Esophagus muscularis mucosa (tissue), 4 donors: ENCODE results near the gene NPIPB8. TPM values are rescaled to one million over a fixed set of nuclear protein-coding genes. Genes with fewer than 3 reads are reported as not detected.
"Not testable (repeated sequence)": the region's sequence is repeated elsewhere in the genome, so short reads cannot be mapped to it uniquely, and the experiment has no call there.

Experiments
- DNase-seq: peaks from one replicate; pipeline ENCODE4 v3.0.0-alpha.2; 2017; ENCODE audit errors: extremely low spot score
- H3K27ac ChIP-seq, 4 donors: fragments of 200-600 bp; sonication (generic); replicated peaks in 1 of 4; 1 replicate in 3 of 4; 2 replicates in 1 of 4; pipeline ENCODE4 v1.5.1; 2016 to 2019; ENCODE audit warnings: mild to moderate bottlenecking in 1 of 4
- H3K27me3 ChIP-seq, 4 donors: fragments of 200-600 bp; sonication (generic); one replicate each; pipeline versions ENCODE4 v1.5.1 to v1.6.0; 2016 to 2019
- H3K36me3 ChIP-seq, 4 donors: fragments of 200-600 bp; sonication (generic); one replicate each; pipeline ENCODE4 v1.5.1; 2016 to 2019
- H3K4me1 ChIP-seq, 4 donors: fragments of 200-600 bp; sonication (generic); one replicate each; pipeline ENCODE4 v1.5.1; 2016 to 2019
- H3K4me3 ChIP-seq, 4 donors: fragments of 200-600 bp; sonication (generic); 1 replicate in 2 of 4; 2 replicates in 2 of 4; pipeline ENCODE4 v1.5.1; 2016 to 2019; ENCODE audit warnings: mild to moderate bottlenecking in 4 of 4, moderate library complexity in 1 of 4
- H3K9me3 ChIP-seq, 4 donors: fragments of 200-600 bp; sonication (generic); 1 replicate in 3 of 4; 2 replicates in 1 of 4; pipeline ENCODE4 v1.5.1; 2016 to 2019
- EP300 ChIP-seq: sonication (generic); formaldehyde crosslinking; IDR thresholded peaks from one replicate; pipeline ENCODE4 v1.6.1; 2017; ENCODE audit warnings: antibody characterized with exemption
- POLR2A ChIP-seq: fragments of 450-650 bp; IDR thresholded peaks from one replicate; pipeline ENCODE4 v1.6.1; 2017; ENCODE audit warnings: antibody characterized with exemption, moderate library complexity, mild to moderate bottlenecking, low read depth
- POLR2AphosphoS5 ChIP-seq, 2 donors: sonication (generic); formaldehyde crosslinking; IDR thresholded peaks; one replicate each; pipeline ENCODE4 v1.6.1; 2017; ENCODE audit warnings: antibody characterized with exemption in 2 of 2
- WGBS: methylation state at CpG from one replicate; pipeline ENCODE4 v1.1.5; 2018; 5-methylcytosine and 5-hydroxymethylcytosine counted together
- intact Hi-C: fragments of 100-400 bp; cut with DNase I; formaldehyde crosslinking; loops from one replicate; pipeline ENCODE4 v1.15.1; 2023
- total RNA-seq, 4 donors: library from RNA; depleted of rRNA; stranded (reverse); fragments of >200 nt; gene quantifications; one replicate each; pipeline versions ENCODE4 v1.1.0 to v1.2.1, GENCODE V29; 2016
- TF ChIP-seq, protein P1 (sequence below), 3 experiments: fragments of 200-600 bp in 2 of 3; fragments of 450-650 bp in 1 of 3; sonication (generic) in 2 of 3; IDR thresholded peaks; one replicate each; pipeline ENCODE4 v1.5.1; 2017 to 2019; ENCODE audit warnings: antibody characterized with exemption in 3 of 3, mild to moderate bottlenecking in 2 of 3, moderate library complexity in 1 of 3

The NPIPB8 gene
- total RNA-seq, 4 donors from 2014 or later, result not detected

GRCh38 chr16:28597692-28598261 lies 40.1 kb upstream of the NPIPB8 start:
- no peak for TF ChIP-seq POLR2AphosphoS5 (IDR thresholded peaks at IDR 0.05)
- no peak for TF ChIP-seq POLR2A
- TF ChIP-seq, protein P1, sequence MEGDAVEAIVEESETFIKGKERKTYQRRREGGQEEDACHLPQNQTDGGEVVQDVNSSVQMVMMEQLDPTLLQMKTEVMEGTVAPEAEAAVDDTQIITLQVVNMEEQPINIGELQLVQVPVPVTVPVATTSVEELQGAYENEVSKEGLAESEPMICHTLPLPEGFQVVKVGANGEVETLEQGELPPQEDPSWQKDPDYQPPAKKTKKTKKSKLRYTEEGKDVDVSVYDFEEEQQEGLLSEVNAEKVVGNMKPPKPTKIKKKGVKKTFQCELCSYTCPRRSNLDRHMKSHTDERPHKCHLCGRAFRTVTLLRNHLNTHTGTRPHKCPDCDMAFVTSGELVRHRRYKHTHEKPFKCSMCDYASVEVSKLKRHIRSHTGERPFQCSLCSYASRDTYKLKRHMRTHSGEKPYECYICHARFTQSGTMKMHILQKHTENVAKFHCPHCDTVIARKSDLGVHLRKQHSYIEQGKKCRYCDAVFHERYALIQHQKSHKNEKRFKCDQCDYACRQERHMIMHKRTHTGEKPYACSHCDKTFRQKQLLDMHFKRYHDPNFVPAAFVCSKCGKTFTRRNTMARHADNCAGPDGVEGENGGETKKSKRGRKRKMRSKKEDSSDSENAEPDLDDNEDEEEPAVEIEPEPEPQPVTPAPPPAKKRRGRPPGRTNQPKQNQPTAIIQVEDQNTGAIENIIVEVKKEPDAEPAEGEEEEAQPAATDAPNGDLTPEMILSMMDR (IDR thresholded peaks at IDR 0.05), result no peak
- no peak for TF ChIP-seq EP300
- peaks cover 0 to 2% (median 0%) of the 10 kb centered on the region in 4 donors for H3K36me3 ChIP-seq
- no peaks in the 10 kb centered on the region for H3K9me3 ChIP-seq
- H3K4me1 ChIP-seq, result peaks cover 5 to 16% (median 13%) of the 10 kb centered on the region in 4 donors
- no peak overlapping the region for H3K4me3 ChIP-seq
- no peak overlapping the region for H3K27ac ChIP-seq
- WGBS, result 62% methylated on average over 6 of the region's 9 CpGs
- intact Hi-C loops, result no loop called here
- peaks cover 0 to 19% (median 3%) of the 10 kb centered on the region in 4 donors for H3K27me3 ChIP-seq
- no peak for DNase-seq

- H3K27me3 ChIP-seq, result peaks cover 0 to 19% (median 3%) of the 10 kb centered on the region in 4 donors
- H3K4me3 ChIP-seq, DNase-seq, H3K9me3 ChIP-seq, intact Hi-C loops, H3K36me3 ChIP-seq, H3K27ac ChIP-seq: not testable (repeated sequence)
- WGBS, result no CpG with 5 or more reads among the region's 17 CpGs
- H3K4me1 ChIP-seq, result peaks cover 5 to 16% (median 13%) of the 10 kb centered on the region in 4 donors
These were observed 38.2 kb upstream of the NPIPB8 start for GRCh38 chr16:28599377-28600285.

DNA sequence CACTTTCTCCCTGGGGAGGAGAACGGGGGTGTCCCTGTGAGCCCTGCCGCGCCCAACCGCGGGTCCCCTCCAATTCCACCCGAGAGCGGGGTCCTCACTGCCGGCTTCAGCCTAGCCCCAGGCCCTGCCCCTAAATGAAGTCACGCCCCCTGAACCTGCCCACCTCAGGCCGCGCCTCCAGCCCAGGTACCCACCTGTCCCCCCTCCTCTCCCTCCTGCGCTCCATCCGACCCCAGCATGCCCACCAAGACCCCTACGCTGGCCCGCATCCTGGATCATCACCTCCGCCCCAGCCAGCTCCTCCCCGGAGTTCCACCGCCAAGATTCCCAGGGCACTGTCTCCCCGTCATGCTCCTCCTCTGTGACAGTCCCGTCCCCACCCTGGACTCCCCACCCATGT lies 36.9 kb upstream of the NPIPB8 start:
- H3K27ac ChIP-seq, DNase-seq, H3K9me3 ChIP-seq, intact Hi-C loops, H3K4me3 ChIP-seq: not testable (repeated sequence)
- Histone ChIP-seq H3K36me3 (peaks cover 0 to 13% (median 0%) of the 10 kb centered on the region in 4 donors), H3K4me1 (peaks cover 5 to 16% (median 13%) of the 10 kb centered on the region in 4 donors), H3K27me3 (peaks cover 0 to 19% (median 3%) of the 10 kb centered on the region in 4 donors)
- WGBS, result 55% methylated on average over 11 of the region's 20 CpGs

GRCh38 chr16:28601589-28601988 lies 36.3 kb upstream of the NPIPB8 start:
- 88% methylated on average over 11 of the region's 13 CpGs for WGBS
- DNase-seq, H3K4me3 ChIP-seq, H3K27ac ChIP-seq, intact Hi-C loops, H3K9me3 ChIP-seq: not testable (repeated sequence)
- Histone ChIP-seq H3K4me1 (peaks cover 1 to 15% (median 9%) of the 10 kb centered on the region in 4 donors), H3K27me3 (peaks cover 0 to 19% (median 3%) of the 10 kb centered on the region in 4 donors), H3K36me3 (peaks cover 0 to 19% (median 3%) of the 10 kb centered on the region in 4 donors)

DNA sequence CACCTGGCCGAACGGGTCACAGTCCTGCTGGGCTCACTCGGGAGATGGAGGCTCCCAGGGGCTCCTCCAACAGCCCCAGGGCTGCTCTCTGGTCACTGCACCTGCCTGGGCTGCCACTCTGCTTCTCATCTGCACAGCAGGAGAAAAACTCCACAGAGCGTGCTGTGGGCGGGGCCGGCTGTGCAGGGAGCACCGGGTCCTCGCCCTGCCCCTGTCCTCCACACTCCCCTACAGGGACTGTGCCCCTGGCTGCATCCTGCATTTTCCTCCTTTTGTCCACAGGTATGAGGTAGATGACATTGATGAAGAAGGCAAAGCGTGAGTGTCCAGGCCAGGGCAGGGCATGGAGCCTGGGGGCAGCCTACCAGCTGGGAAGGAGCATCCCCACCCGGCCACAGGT lies 35.8 kb upstream of the NPIPB8 start:
- Histone ChIP-seq H3K36me3 (peaks cover 0 to 23% (median 7%) of the 10 kb centered on the region in 4 donors), H3K4me1 (peaks cover 0 to 10% (median 4%) of the 10 kb centered on the region in 4 donors), H3K27me3 (peaks cover 0 to 19% (median 3%) of the 10 kb centered on the region in 4 donors)
- DNase-seq, H3K4me3 ChIP-seq, H3K27ac ChIP-seq, H3K9me3 ChIP-seq, intact Hi-C loops: not testable (repeated sequence)
- no CpG with 5 or more reads among the region's 10 CpGs for WGBS

- Histone ChIP-seq H3K27ac (no peak overlapping the region), H3K36me3 (peaks cover 0 to 23% (median 8%) of the 10 kb centered on the region in 4 donors), H3K9me3 (no peaks in the 10 kb centered on the region), H3K4me1 (peaks cover 0 to 6% (median under 1%) of the 10 kb centered on the region in 4 donors), H3K4me3 (no peak overlapping the region), H3K27me3 (peaks cover 0 to 15% (median 2%) of the 10 kb centered on the region in 4 donors)
- TF ChIP-seq, protein P1 (IDR thresholded peaks at IDR 0.05), result no peak
- TF ChIP-seq EP300 (no peak), POLR2A (no peak), POLR2AphosphoS5 (IDR thresholded peaks at IDR 0.05) (no peak)
- intact Hi-C loops, result no loop called here
- 64% methylated on average over 5 of the region's 6 CpGs for WGBS
- DNase-seq, result no peak
These were observed 35.3 kb upstream of the NPIPB8 start for GRCh38 chr16:28602529-28602928.
